ENCODE results near the gene COBL. TPM values are rescaled to one million over a fixed set of nuclear protein-coding genes. Genes with fewer than 3 reads are reported as not detected.

COBL gene
- total RNA-seq, 4 donors from 2014 or later: 17.2 to 59.7 (median 31.0) TPM

GRCh38 chr7:51318886-51319579 is 2.4 kb upstream of the COBL start:
- Histone ChIP-seq H3K4me3 (no peak overlapping the region), H3K36me3 (no peaks in the 10 kb centered on the region), H3K27me3 (peaks cover 8% of the 10 kb centered on the region), H3K4me1 (peaks cover 0 to 31% (median 3%) of the 10 kb centered on the region in 3 donors), H3K9me3 (no peaks in the 10 kb centered on the region), H3K27ac (no peak overlapping the region)
- TF ChIP-seq CTCF (IDR thresholded peaks at IDR 0.05): no peak
- WGBS, 2 donors (ENCODE audit: low coverage in 1 of 2): 92 to 100% methylated on average over 1 to 2 of the region's 6 CpGs
- ATAC-seq: no peak

- no peaks in the 10 kb centered on the region for H3K36me3 ChIP-seq
- ATAC-seq: no peak
- WGBS, 2 donors (ENCODE audit: low coverage in 1 of 2): 100% methylated on average over 5 of the region's 9 CpGs
- peaks cover 0 to 41% (median 3%) of the 10 kb centered on the region in 3 donors for H3K4me1 ChIP-seq
- TF ChIP-seq POLR2A (IDR thresholded peaks at IDR 0.05): no peak
- TF ChIP-seq EP300 (IDR thresholded peaks at IDR 0.05): no peak
- TF ChIP-seq CTCF (IDR thresholded peaks at IDR 0.05): no peak
- TF ChIP-seq POLR2AphosphoS5 (IDR thresholded peaks at IDR 0.05): no peak
- H3K27me3 ChIP-seq: peaks cover 8% of the 10 kb centered on the region
- no peaks in the 10 kb centered on the region for H3K9me3 ChIP-seq
- no peak overlapping the region for H3K27ac ChIP-seq
- no peak overlapping the region for H3K4me3 ChIP-seq
Observed at GRCh38 chr7:51318001-51318400, 1.4 kb upstream of the COBL start.

- Histone ChIP-seq H3K27me3 (peaks cover 8% of the 10 kb centered on the region), H3K4me3 (peak overlapping the region in 1 of 2 donors; percentile 85), H3K27ac (peak overlapping the region in 1 of 4 donors; percentile 85), H3K4me1 (peaks cover 0 to 46% (median 3%) of the 10 kb centered on the region in 3 donors), H3K9me3 (no peaks in the 10 kb centered on the region), H3K36me3 (no peaks in the 10 kb centered on the region)
- no peak for TF ChIP-seq CTCF (IDR thresholded peaks at IDR 0.05)
- TF ChIP-seq POLR2A (IDR thresholded peaks at IDR 0.05): no peak
- TF ChIP-seq EP300 (IDR thresholded peaks at IDR 0.05): no peak
- no peak for TF ChIP-seq POLR2AphosphoS5 (IDR thresholded peaks at IDR 0.05)
- WGBS, 2 donors (ENCODE audit: low coverage in 1 of 2): 27 to 42% methylated on average over 3 to 6 of the region's 8 CpGs
- no peak for ATAC-seq
Observed at GRCh38 chr7:51317582-51317910, 937 bp upstream of the COBL start.

- H3K36me3 ChIP-seq: no peaks in the 10 kb centered on the region
- H3K4me3 ChIP-seq: peak overlapping the region; percentile 50 to 85
- peaks cover 8% of the 10 kb centered on the region for H3K27me3 ChIP-seq
- peak overlapping the region; percentile 42 to 89 (median 83) for H3K27ac ChIP-seq
- H3K9me3 ChIP-seq: no peaks in the 10 kb centered on the region
- H3K4me1 ChIP-seq: peaks cover 0 to 57% (median 3%) of the 10 kb centered on the region in 3 donors
- ATAC-seq: peak; percentile 64
- WGBS, 2 donors (ENCODE audit: low coverage in 1 of 2): 0% methylated on average over 2 of the region's 46 CpGs; no CpG with 5 or more reads in 1 of the 2 donors
- TF ChIP-seq EP300 (IDR thresholded peaks at IDR 0.05) (no peak), POLR2AphosphoS5 (IDR thresholded peaks at IDR 0.05) (no peak), CTCF (IDR thresholded peaks at IDR 0.05) (peak in 3 of 4 experiments; percentile 31 to 63 (median 50)), POLR2A (IDR thresholded peaks at IDR 0.05) (peak in 1 of 2 donors; percentile 24)
Observed at GRCh38 chr7:51316262-51316665, 345 bp downstream of the COBL start.
